Lung (tissue), 12 donors: ENCODE data around the gene NAALADL2. TPM values are rescaled to one million over a fixed set of nuclear protein-coding genes. Genes with fewer than 3 reads are reported as not detected.

ENCODE experiments used
- ATAC-seq: fragments of 200-7000 bp; cut with Tn5 transposase; one replicate; pipeline ENCODE4 v1.9.1; 2020; ENCODE audit warnings: moderate number of reproducible peaks; ENCODE audit not compliant: insufficient read depth, low FRiP score
- DNase-seq, 3 donors: peaks; one replicate each; pipeline ENCODE4 v3.0.0-alpha.2; 2013 to 2017
- H3K27ac ChIP-seq, 2 donors: one replicate each; pipeline ENCODE4 v1.5.1; 2013; ENCODE audit warnings: mild to moderate bottlenecking in 2 of 2, moderate library complexity in 2 of 2, control low read depth in 1 of 2, inconsistent platforms in 1 of 2, low read depth in 1 of 2, low read length in 1 of 2
- H3K27me3 ChIP-seq, 3 donors: one replicate each; pipeline ENCODE4 v1.5.1; 2013; ENCODE audit warnings: low read length in 2 of 3; ENCODE audit not compliant: control insufficient read depth in 3 of 3, insufficient read depth in 3 of 3
- H3K36me3 ChIP-seq, 4 donors: one replicate each; pipeline ENCODE4 v1.5.1; 2013; ENCODE audit warnings: low read length in 4 of 4, mild to moderate bottlenecking in 1 of 4, moderate library complexity in 1 of 4; ENCODE audit not compliant: control insufficient read depth in 4 of 4, insufficient read depth in 4 of 4
- H3K4me1 ChIP-seq, 5 donors: one replicate each; pipeline ENCODE4 v1.5.1; 2013; ENCODE audit warnings: low read length in 5 of 5, mild to moderate bottlenecking in 2 of 5, moderate library complexity in 1 of 5; ENCODE audit not compliant: control insufficient read depth in 5 of 5, insufficient read depth in 5 of 5
- H3K4me3 ChIP-seq: one replicate; pipeline ENCODE4 v1.5.1; 2013; ENCODE audit warnings: mild to moderate bottlenecking, control low read depth, moderate library complexity
- H3K9ac ChIP-seq, 2 donors: one replicate each; pipeline ENCODE4 v1.5.1; 2013; ENCODE audit warnings: low read length in 2 of 2, control low read depth in 1 of 2; ENCODE audit not compliant: insufficient read depth in 1 of 2
- H3K9me3 ChIP-seq, 4 donors: one replicate each; pipeline ENCODE4 v1.5.1; 2013; ENCODE audit warnings: low read length in 3 of 4, mild to moderate bottlenecking in 1 of 4, moderate library complexity in 1 of 4; ENCODE audit not compliant: control insufficient read depth in 4 of 4, insufficient read depth in 3 of 4
- CTCF ChIP-seq: IDR thresholded peaks from 2 replicates; pipeline ENCODE4 v1.5.1; 2012; ENCODE audit warnings: mild to moderate bottlenecking; ENCODE audit errors: control extremely low read depth, extremely low read depth
- WGBS, 2 donors: extraction: QIAGEN DNeasy Blood & Tissue Kit; methylation state at CpG; one replicate each; pipeline ENCODE4 v1.1.7; 2013; 5-methylcytosine and 5-hydroxymethylcytosine counted together
- polyA plus RNA-seq, 2 donors: library from polyadenylated mRNA; stranded (reverse); fragments of 200-250 nt; gene quantifications; one replicate each; pipeline ENCODE4 v1.2.1, GENCODE V29; 2013
- total RNA-seq, 2 donors: library from RNA; depleted of rRNA in 1 of 2; stranded (reverse); fragments of >200 nt in 1 of 2; gene quantifications; one replicate each; pipeline ENCODE4 v1.2.1, GENCODE V29; 2014 to 2021
- donor health status: control.
- donor health status: control.
- donor health status: Bipolar disorder and iron deficiency.
- donor health status: healthy.
- donor health status: DM: yes; HTN: yes; CAD: no.

Gene NAALADL2
- total and polyA plus RNA-seq, 4 donors = 0.49 to 46.7 (median 4.7) TPM

- Histone ChIP-seq H3K4me1 (no peaks in the 10 kb centered on the region), H3K27me3 (no peaks in the 10 kb centered on the region), H3K4me3 (no peak overlapping the region), H3K9ac (no peak overlapping the region), H3K27ac (no peak overlapping the region), H3K36me3 (no peaks in the 10 kb centered on the region), H3K9me3 (no peaks in the 10 kb centered on the region)
- DNase-seq = no peak
- ATAC-seq = no peak
- no peak for TF ChIP-seq CTCF
- WGBS, 2 donors = 45 to 72% methylated on average over 1 of the region's 1 CpG
Measured at GRCh38 chr3:175246766-175247165, 387.6 kb downstream of the NAALADL2 start.

GRCh38 chr3:175247629-175248028, 388.5 kb downstream of the NAALADL2 start:
- Histone ChIP-seq H3K27ac (no peak overlapping the region), H3K9me3 (no peaks in the 10 kb centered on the region), H3K4me3 (no peak overlapping the region), H3K9ac (no peak overlapping the region), H3K4me1 (no peaks in the 10 kb centered on the region), H3K36me3 (no peaks in the 10 kb centered on the region), H3K27me3 (no peaks in the 10 kb centered on the region)
- 92 to 96% methylated on average over 1 of the region's 1 CpG for WGBS, 2 donors
- DNase-seq = no peak
- ATAC-seq = no peak
- TF ChIP-seq CTCF = no peak

- WGBS, 2 donors = 79 to 89% methylated on average over 2 of the region's 2 CpGs
- no peak overlapping the region for H3K27ac ChIP-seq
- H3K9me3 ChIP-seq = no peaks in the 10 kb centered on the region
- TF ChIP-seq CTCF = no peak
- H3K27me3 ChIP-seq = no peaks in the 10 kb centered on the region
- H3K9ac ChIP-seq = no peak overlapping the region
- H3K36me3 ChIP-seq = no peaks in the 10 kb centered on the region
- no peak for DNase-seq
- ATAC-seq = no peak
- no peak overlapping the region for H3K4me3 ChIP-seq
- H3K4me1 ChIP-seq = no peaks in the 10 kb centered on the region
Measured at GRCh38 chr3:175248832-175249231, 389.7 kb downstream of the NAALADL2 start.

GRCh38 chr3:175255698-175256097, 396.6 kb downstream of the NAALADL2 start:
- no peak overlapping the region for H3K9ac ChIP-seq
- WGBS, 2 donors = 57 to 63% methylated on average over 1 of the region's 1 CpG
- H3K4me3 ChIP-seq = no peak overlapping the region
- TF ChIP-seq CTCF = no peak
- H3K36me3 ChIP-seq = no peaks in the 10 kb centered on the region
- peaks cover 0 to 3% (median 0%) of the 10 kb centered on the region in 5 donors for H3K4me1 ChIP-seq
- DNase-seq = peak; percentile 22 to 76 (median 59)
- H3K27me3 ChIP-seq = no peaks in the 10 kb centered on the region
- H3K9me3 ChIP-seq = no peaks in the 10 kb centered on the region
- no peak for ATAC-seq
- H3K27ac ChIP-seq = no peak overlapping the region
